ENCODE data around the gene PRKG1.

DNA sequence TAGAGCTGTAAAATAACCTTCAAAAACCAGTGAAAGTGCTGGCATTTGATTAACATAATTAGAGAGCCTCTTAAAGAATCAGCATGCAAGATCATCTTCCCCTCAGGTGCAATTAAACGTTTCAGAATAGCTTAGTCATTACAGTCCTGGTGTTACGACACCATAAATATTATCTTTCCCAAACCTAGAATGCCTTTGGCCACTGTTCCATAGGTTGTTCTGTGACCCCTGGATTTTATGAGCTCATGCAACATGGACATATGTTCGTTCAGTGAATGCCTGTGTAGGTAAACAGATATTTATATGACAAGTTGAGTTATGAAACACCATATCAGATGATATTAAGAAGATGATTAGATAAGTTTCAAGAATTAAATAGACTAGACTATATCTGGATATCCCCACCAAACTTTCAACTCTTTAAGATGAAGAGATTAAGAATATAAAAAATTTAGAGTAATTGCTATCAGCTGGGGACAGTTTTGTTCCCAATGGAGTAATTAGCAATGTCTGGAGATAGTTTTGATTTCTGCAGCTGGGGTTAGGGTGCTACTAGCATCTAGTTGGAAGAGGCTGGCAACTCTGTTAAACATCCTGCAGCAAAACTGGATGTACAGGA, 976.3 kb downstream of the PRKG1 start:
- TF ChIP-seq, protein P1, sequence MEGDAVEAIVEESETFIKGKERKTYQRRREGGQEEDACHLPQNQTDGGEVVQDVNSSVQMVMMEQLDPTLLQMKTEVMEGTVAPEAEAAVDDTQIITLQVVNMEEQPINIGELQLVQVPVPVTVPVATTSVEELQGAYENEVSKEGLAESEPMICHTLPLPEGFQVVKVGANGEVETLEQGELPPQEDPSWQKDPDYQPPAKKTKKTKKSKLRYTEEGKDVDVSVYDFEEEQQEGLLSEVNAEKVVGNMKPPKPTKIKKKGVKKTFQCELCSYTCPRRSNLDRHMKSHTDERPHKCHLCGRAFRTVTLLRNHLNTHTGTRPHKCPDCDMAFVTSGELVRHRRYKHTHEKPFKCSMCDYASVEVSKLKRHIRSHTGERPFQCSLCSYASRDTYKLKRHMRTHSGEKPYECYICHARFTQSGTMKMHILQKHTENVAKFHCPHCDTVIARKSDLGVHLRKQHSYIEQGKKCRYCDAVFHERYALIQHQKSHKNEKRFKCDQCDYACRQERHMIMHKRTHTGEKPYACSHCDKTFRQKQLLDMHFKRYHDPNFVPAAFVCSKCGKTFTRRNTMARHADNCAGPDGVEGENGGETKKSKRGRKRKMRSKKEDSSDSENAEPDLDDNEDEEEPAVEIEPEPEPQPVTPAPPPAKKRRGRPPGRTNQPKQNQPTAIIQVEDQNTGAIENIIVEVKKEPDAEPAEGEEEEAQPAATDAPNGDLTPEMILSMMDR (IDR thresholded peaks at IDR 0.05), result no peak
- no peak for TF ChIP-seq EZH2 (IDR thresholded peaks at IDR 0.05; ENCODE audit: borderline replicate concordance, insufficient read depth, low read depth, low read length, poor library complexity, severe bottlenecking)

All from B cell (primary cell).